Lung (tissue), 12 donors: ENCODE data around the gene TSPYL6. TPM values are rescaled to one million over a fixed set of nuclear protein-coding genes. Genes with fewer than 3 reads are reported as not detected.

Source experiments
- ATAC-seq: fragments of 200-7000 bp; cut with Tn5 transposase; one replicate; pipeline ENCODE4 v1.9.1; 2020; ENCODE audit warnings: moderate number of reproducible peaks; ENCODE audit not compliant: insufficient read depth, low FRiP score
- DNase-seq, 3 donors: peaks; one replicate each; pipeline ENCODE4 v3.0.0-alpha.2; 2013 to 2017
- H3K27ac ChIP-seq, 2 donors: one replicate each; pipeline ENCODE4 v1.5.1; 2013; ENCODE audit warnings: mild to moderate bottlenecking in 2 of 2, moderate library complexity in 2 of 2, control low read depth in 1 of 2, inconsistent platforms in 1 of 2, low read depth in 1 of 2, low read length in 1 of 2
- H3K27me3 ChIP-seq, 3 donors: one replicate each; pipeline ENCODE4 v1.5.1; 2013; ENCODE audit warnings: low read length in 2 of 3; ENCODE audit not compliant: control insufficient read depth in 3 of 3, insufficient read depth in 3 of 3
- H3K36me3 ChIP-seq, 4 donors: one replicate each; pipeline ENCODE4 v1.5.1; 2013; ENCODE audit warnings: low read length in 4 of 4, mild to moderate bottlenecking in 1 of 4, moderate library complexity in 1 of 4; ENCODE audit not compliant: control insufficient read depth in 4 of 4, insufficient read depth in 4 of 4
- H3K4me1 ChIP-seq, 5 donors: one replicate each; pipeline ENCODE4 v1.5.1; 2013; ENCODE audit warnings: low read length in 5 of 5, mild to moderate bottlenecking in 2 of 5, moderate library complexity in 1 of 5; ENCODE audit not compliant: control insufficient read depth in 5 of 5, insufficient read depth in 5 of 5
- H3K4me3 ChIP-seq: one replicate; pipeline ENCODE4 v1.5.1; 2013; ENCODE audit warnings: mild to moderate bottlenecking, control low read depth, moderate library complexity
- H3K9ac ChIP-seq, 2 donors: one replicate each; pipeline ENCODE4 v1.5.1; 2013; ENCODE audit warnings: low read length in 2 of 2, control low read depth in 1 of 2; ENCODE audit not compliant: insufficient read depth in 1 of 2
- H3K9me3 ChIP-seq, 4 donors: one replicate each; pipeline ENCODE4 v1.5.1; 2013; ENCODE audit warnings: low read length in 3 of 4, mild to moderate bottlenecking in 1 of 4, moderate library complexity in 1 of 4; ENCODE audit not compliant: control insufficient read depth in 4 of 4, insufficient read depth in 3 of 4
- WGBS, 2 donors: extraction: QIAGEN DNeasy Blood & Tissue Kit; methylation state at CpG; one replicate each; pipeline ENCODE4 v1.1.7; 2013; 5-methylcytosine and 5-hydroxymethylcytosine counted together
- polyA plus RNA-seq, 2 donors: library from polyadenylated mRNA; stranded (reverse); fragments of 200-250 nt; gene quantifications; one replicate each; pipeline ENCODE4 v1.2.1, GENCODE V29; 2013
- total RNA-seq, 2 donors: library from RNA; depleted of rRNA in 1 of 2; stranded (reverse); fragments of >200 nt in 1 of 2; gene quantifications; one replicate each; pipeline ENCODE4 v1.2.1, GENCODE V29; 2014 to 2021
- TF ChIP-seq, protein P1 (sequence below): IDR thresholded peaks from 2 replicates; pipeline ENCODE4 v1.5.1; 2012; ENCODE audit warnings: mild to moderate bottlenecking; ENCODE audit errors: control extremely low read depth, extremely low read depth
- donor health status: control.
- donor health status: control.
- donor health status: Bipolar disorder and iron deficiency.
- donor health status: healthy.
- donor health status: DM: yes; HTN: yes; CAD: no.

The TSPYL6 gene
- total and polyA plus RNA-seq, 4 donors: 0.20 TPM; not detected in 3

DNA sequence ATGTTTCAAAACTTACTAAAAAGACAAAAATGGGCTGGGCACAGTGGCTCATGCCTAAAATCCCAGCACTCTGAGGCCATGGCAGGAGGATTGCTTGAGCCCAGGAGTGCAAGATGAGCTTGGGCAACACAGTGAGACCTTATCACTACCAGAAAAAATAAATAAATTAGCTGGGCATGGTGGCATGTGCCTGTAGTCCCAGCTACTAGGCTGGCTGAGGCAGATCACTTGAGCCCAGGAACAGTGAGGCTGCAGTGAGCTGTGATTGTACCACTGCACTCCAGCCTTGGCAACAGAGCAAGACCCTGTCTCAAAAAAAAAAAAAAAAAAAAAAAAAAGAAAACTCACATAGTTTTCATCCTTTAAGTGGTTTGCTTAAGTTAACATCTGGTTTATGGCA, 6.4 kb downstream of the TSPYL6 start:
- H3K27ac ChIP-seq: no peak overlapping the region
- no peaks in the 10 kb centered on the region for H3K9me3 ChIP-seq
- H3K4me1 ChIP-seq: no peaks in the 10 kb centered on the region
- H3K36me3 ChIP-seq: no peaks in the 10 kb centered on the region
- no peak overlapping the region for H3K4me3 ChIP-seq
- ATAC-seq: no peak
- TF ChIP-seq, protein P1, sequence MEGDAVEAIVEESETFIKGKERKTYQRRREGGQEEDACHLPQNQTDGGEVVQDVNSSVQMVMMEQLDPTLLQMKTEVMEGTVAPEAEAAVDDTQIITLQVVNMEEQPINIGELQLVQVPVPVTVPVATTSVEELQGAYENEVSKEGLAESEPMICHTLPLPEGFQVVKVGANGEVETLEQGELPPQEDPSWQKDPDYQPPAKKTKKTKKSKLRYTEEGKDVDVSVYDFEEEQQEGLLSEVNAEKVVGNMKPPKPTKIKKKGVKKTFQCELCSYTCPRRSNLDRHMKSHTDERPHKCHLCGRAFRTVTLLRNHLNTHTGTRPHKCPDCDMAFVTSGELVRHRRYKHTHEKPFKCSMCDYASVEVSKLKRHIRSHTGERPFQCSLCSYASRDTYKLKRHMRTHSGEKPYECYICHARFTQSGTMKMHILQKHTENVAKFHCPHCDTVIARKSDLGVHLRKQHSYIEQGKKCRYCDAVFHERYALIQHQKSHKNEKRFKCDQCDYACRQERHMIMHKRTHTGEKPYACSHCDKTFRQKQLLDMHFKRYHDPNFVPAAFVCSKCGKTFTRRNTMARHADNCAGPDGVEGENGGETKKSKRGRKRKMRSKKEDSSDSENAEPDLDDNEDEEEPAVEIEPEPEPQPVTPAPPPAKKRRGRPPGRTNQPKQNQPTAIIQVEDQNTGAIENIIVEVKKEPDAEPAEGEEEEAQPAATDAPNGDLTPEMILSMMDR: no peak
- no peak for DNase-seq
- no peak overlapping the region for H3K9ac ChIP-seq
- H3K27me3 ChIP-seq: no peaks in the 10 kb centered on the region

DNA sequence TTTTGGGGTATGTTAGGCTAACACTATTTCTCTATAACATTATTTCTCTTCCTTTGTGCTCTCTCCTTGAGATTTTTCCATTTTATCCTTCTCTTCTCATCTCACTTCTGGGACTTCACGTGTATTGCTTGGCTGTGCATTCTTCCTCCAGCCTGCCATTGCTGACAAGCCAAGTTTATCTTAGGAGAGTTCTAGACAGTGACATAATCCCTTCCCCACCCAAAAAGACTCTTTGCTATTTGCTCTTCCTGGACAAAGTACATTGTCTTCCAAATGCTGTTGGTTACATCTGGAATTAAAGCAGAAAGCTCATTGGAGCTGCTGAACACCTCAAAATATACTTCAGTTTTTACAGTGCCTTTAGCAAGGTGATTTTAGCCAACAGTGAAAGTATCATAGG, 8.9 kb downstream of the TSPYL6 start:
- ATAC-seq (no peak), DNase-seq (no peak)
- H3K9me3 ChIP-seq: no peaks in the 10 kb centered on the region
- no peak overlapping the region for H3K9ac ChIP-seq
- WGBS, 2 donors: 58 to 67% methylated on average over 1 of the region's 1 CpG
- H3K27ac ChIP-seq: no peak overlapping the region
- no peak overlapping the region for H3K4me3 ChIP-seq
- H3K36me3 ChIP-seq: no peaks in the 10 kb centered on the region
- TF ChIP-seq, protein P1: no peak
- H3K4me1 ChIP-seq: peaks cover 0 to under 1% (median 0%) of the 10 kb centered on the region in 5 donors
- no peaks in the 10 kb centered on the region for H3K27me3 ChIP-seq

DNA sequence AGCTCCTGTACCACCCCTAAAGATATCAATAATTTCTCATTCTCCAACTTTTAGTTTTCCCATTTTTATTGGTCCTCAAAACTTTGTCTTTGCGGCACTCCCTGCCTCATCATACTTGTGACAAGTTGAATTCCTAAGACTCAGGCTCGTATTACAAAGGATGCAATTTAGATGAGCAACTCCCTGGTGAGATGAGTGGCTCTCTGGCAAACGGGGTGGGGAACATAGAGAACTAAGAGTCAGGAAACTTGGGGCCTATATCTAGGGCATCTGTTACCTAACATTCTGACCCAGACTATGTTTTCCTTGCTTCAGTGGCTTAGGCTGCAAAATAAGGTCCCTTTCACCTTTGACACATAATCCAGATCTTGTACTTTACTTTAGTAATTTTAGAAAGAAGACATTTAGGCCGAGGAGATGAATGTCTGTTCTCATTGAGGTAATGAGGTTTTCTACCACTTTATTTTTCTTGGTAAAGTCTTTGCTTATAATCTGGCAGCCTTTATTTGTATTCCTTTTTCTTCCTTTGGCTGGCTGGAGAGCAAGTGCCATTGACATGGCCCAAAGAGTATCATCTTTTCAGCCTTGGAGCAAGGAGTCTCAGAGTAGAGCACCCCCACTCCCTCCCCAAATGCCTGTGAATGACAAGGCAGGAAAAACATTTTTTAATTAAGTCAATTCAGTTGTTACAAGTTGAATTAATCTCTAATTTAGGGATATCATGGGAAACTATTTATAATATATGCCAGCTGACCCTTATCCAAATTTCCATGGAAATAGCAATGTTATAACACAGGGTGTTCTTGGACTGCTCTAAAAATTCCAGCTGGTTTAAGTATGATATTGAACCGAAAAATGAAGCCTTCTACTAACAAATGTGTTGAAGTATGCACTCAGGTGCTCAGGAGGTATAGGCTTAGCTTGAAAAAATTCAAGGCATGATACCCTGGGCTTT, 15.2 kb downstream of the TSPYL6 start:
- ATAC-seq (no peak), DNase-seq (peak in 2 of 3 donors; percentile 80 to 84)
- H3K36me3 ChIP-seq: no peaks in the 10 kb centered on the region
- no peak overlapping the region for H3K27ac ChIP-seq
- H3K4me3 ChIP-seq: no peak overlapping the region
- no peak overlapping the region for H3K9ac ChIP-seq
- 57 to 83% methylated on average over 5 of the region's 5 CpGs for whole genome bisulfite sequencing, 2 donors
- H3K4me1 ChIP-seq: peaks cover 1 to 12% (median 5%) of the 10 kb centered on the region in 5 donors
- H3K27me3 ChIP-seq: no peaks in the 10 kb centered on the region
- H3K9me3 ChIP-seq: no peaks in the 10 kb centered on the region
- TF ChIP-seq, protein P1: no peak
